GM12878 (cell line): ENCODE results near the gene COPE. TPM values are rescaled to one million over a fixed set of nuclear protein-coding genes. Genes with fewer than 3 reads are reported as not detected.

Source experiments
- ATAC-seq: fragments of 200-7000 bp; cut with Tn5 transposase; 3 replicates; pipeline ENCODE4 v1.9.1; 2020; ENCODE audit warnings: mild to moderate bottlenecking, moderate library complexity
- BruUV-seq: library from RNA; stranded (reverse); fragments of 400-500 nt; replicated peaks from 2 replicates; lab custom pipeline; 2021; lab: Mats Ljungman, UMichigan
- CTCF ChIA-PET: fragments of 300-600 bp; sonication (Branson Sonifier 250); formaldehyde crosslinking; extraction: SDS; loops from one replicate; lab custom pipeline; 2021; ENCODE audit warnings: inconsistent platforms; lab: Yijun Ruan, JAX
- POLR2A ChIA-PET: fragments of 350-600 bp; formaldehyde crosslinking; extraction: SDS; loops from one replicate; lab custom pipeline; 2021; ENCODE audit warnings: inconsistent platforms; lab: Charles Lee
- RAD21 ChIA-PET: fragments of 300-600 bp; sonication (Branson Sonifier 250); formaldehyde crosslinking; loops from one replicate; lab custom pipeline; 2023; ENCODE audit warnings: antibody characterized with exemption; ENCODE audit not compliant: unreplicated experiment; lab: Charles Lee
- SMC1A ChIA-PET: fragments of 300-600 bp; sonication (Branson Sonifier 250); formaldehyde crosslinking; loops from one replicate; lab custom pipeline; 2023; ENCODE audit not compliant: unreplicated experiment, uncharacterized antibody; lab: Charles Lee
- DNase-seq: peaks from one replicate; pipeline ENCODE4 v3.0.0-alpha.2; 2011; ENCODE audit warnings: low read depth, low spot score
- FAIRE-seq: peaks from 3 replicates; lab custom pipeline; 2011; peaks lifted over from hg19 to GRCh38; lab: Jason Lieb, UNC
- H2AFZ ChIP-seq: 2 replicates; pipeline ENCODE4 v1.6.0; 2011; ENCODE audit warnings: low read depth, low read length, control low read depth; ENCODE audit not compliant: control insufficient read depth
- H3K27ac ChIP-seq: 2 replicates; pipeline ENCODE4 v1.5.1; 2011; ENCODE audit warnings: control low read depth; ENCODE audit not compliant: control insufficient read depth, insufficient read depth
- H3K27me3 ChIP-seq, 2 experiments: replicated peaks in 1 of 2; 2 replicates each; pipeline versions ENCODE4 v1.6.0 to v1.6.1; 2011; ENCODE audit warnings: low read length in 1 of 2; ENCODE audit not compliant: control insufficient read depth in 2 of 2, insufficient read depth in 2 of 2
- H3K36me3 ChIP-seq, 2 experiments: 2 replicates each; pipeline ENCODE4 v1.5.1; 2011; ENCODE audit warnings: low read length in 1 of 2; ENCODE audit not compliant: control insufficient read depth in 2 of 2, insufficient read depth in 2 of 2
- H3K4me1 ChIP-seq: 2 replicates; pipeline ENCODE4 v1.6.1; 2011; ENCODE audit warnings: mild to moderate bottlenecking, low read length, moderate library complexity, mixed read lengths; ENCODE audit not compliant: control insufficient read depth, insufficient read depth
- H3K4me2 ChIP-seq: 2 replicates; pipeline ENCODE4 v1.6.0; 2011; ENCODE audit warnings: control low read depth; ENCODE audit not compliant: control insufficient read depth, insufficient read depth
- H3K4me3 ChIP-seq: fragments of 200-600 bp; sonication (generic); 2 replicates; pipeline ENCODE4 v1.5.1; 2016
- H3K79me2 ChIP-seq: 2 replicates; pipeline ENCODE4 v1.6.0; 2011; ENCODE audit warnings: low read length; ENCODE audit not compliant: control insufficient read depth, insufficient read depth
- H3K9ac ChIP-seq: 2 replicates; pipeline ENCODE4 v1.8.0; 2011; ENCODE audit warnings: low read length, control low read depth, mixed read lengths; ENCODE audit not compliant: control insufficient read depth, insufficient read depth
- H3K9me3 ChIP-seq: replicated peaks from 3 replicates; pipeline ENCODE4 v1.5.1; 2011; ENCODE audit warnings: mild to moderate bottlenecking, low read length; ENCODE audit not compliant: control insufficient read depth, insufficient read depth
- H4K20me1 ChIP-seq: 2 replicates; pipeline ENCODE4 v1.6.0; 2011; ENCODE audit not compliant: control insufficient read depth, insufficient read depth
- CBX3 ChIP-seq: fragments of 200-600 bp; sonication (generic); IDR thresholded peaks from 2 replicates; pipeline ENCODE4 v1.6.1; 2016; ENCODE audit warnings: low read depth, borderline replicate concordance
- NR2C1 ChIP-seq: fragments of 450-650 bp; IDR thresholded peaks from 2 replicates; pipeline ENCODE4 v1.6.1; 2017; ENCODE audit warnings: antibody characterized with exemption, mild to moderate bottlenecking, moderate library complexity
- RBBP5 ChIP-seq: fragments of 200-600 bp; sonication (generic); conservative IDR thresholded peaks from 2 replicates; pipeline ENCODE4 v1.6.1; 2016
- TAF1 ChIP-seq: IDR thresholded peaks from 2 replicates; pipeline ENCODE4 v1.6.1; 2011; ENCODE audit warnings: mild to moderate bottlenecking, low read depth, low read length, borderline replicate concordance
- WRNIP1 ChIP-seq: IDR thresholded peaks from 2 replicates; pipeline ENCODE4 v1.6.1; 2011; ENCODE audit warnings: low read depth, low read length, improper control_type of control experiment, borderline replicate concordance
- WGBS: methylation state at CpG from one replicate; pipeline ENCODE4 v1.1.6; 2016; ENCODE audit warnings: low lambda C conversion rate; ENCODE audit not compliant: insufficient replicate concordance, insufficient coverage; ENCODE audit errors: missing lambda C conversion rate; 5-methylcytosine and 5-hydroxymethylcytosine counted together
- in situ Hi-C: fragments of 300-500 bp; cut with MboI; formaldehyde crosslinking; loops from 9 replicates; pipeline ENCODE4 v1.14.3; 2018; ENCODE audit warnings: mixed read lengths
- intact Hi-C: fragments of 100-400 bp; cut with micrococcal nuclease; formaldehyde crosslinking; loops from one replicate; pipeline ENCODE4 v1.14.2; 2022; ENCODE audit not compliant: unreplicated experiment
- polyA plus RNA-seq, 11 experiments: library from polyadenylated mRNA; depleted of rRNA in 4 of 11; unstranded in 6 of 11; stranded (reverse) in 5 of 11; fragments of >200 nt; fragmentation: Nextera tagmentation in 4 of 11; fragmentation: Illumina TruSeq in 1 of 11; extraction: Ambion mirVana in 4 of 11; extraction: Trizol in 1 of 11; gene quantifications; 1 replicate in 1 of 11; 2 replicates in 10 of 11; pipeline versions ENCODE4 v1.2.1 to v1.2.3, GENCODE V29; 2011 to 2016; ENCODE audit warnings: inconsistent platforms in 2 of 11, missing spikeins in 2 of 11, low read depth in 1 of 11
- total RNA-seq, 4 experiments: library from RNA; depleted of rRNA in 3 of 4; stranded (reverse); fragments of >200 nt in 3 of 4; fragmentation: Illumina TruSeq in 1 of 4; extraction: Trizol in 1 of 4; gene quantifications; 2 replicates each; pipeline versions ENCODE4 v1.2.1 to v1.2.3, GENCODE V29; 2013 to 2021
- TF ChIP-seq, protein P1 (sequence below): fragments of 150-350 bp; IDR thresholded peaks from 2 replicates; pipeline ENCODE4 v1.6.1; 2016; ENCODE audit warnings: low read depth, low read length
- TF ChIP-seq, protein P2 (sequence below): fragments of 450-650 bp; IDR thresholded peaks from 2 replicates; pipeline ENCODE4 v1.6.1; 2017; ENCODE audit warnings: antibody characterized with exemption, mild to moderate bottlenecking, moderate library complexity
- TF ChIP-seq, protein P3 (sequence below): fragments of 450-650 bp; formaldehyde crosslinking; IDR thresholded peaks from 2 replicates; pipeline ENCODE4 v1.4.0; 2020; ENCODE audit warnings: mild to moderate bottlenecking, moderate library complexity

COPE gene
- total and polyA plus RNA-seq, 10 of the 15 experiments (the other 5 are each of a cell fraction or from before 2014, with no cell fraction given): 3.5 to 464 (median 222) TPM

DNA sequence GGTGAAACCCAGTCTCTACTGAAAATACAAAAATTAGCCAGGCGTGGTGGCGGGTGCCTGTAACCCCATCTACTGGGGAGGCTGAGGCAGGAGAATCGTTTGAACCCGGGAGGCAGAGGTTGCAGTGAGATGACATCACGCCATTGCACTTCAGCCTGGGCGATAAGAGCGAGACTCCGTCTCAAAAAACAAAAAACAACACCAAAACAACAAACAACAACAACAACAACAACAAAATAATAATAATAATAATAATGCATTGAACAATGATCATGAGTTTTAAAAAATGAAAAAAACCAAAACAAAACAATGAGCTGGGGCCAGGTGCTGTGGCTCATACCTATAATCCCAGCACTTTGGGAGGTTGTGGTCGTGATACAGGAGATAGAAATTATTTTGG, 44.9 kb upstream of the COPE start:
- TF ChIP-seq WRNIP1 (no peak), NR2C1 (no peak), CBX3 (no peak), TAF1 (no peak), RBBP5 (no peak)
- TF ChIP-seq, protein P1, sequence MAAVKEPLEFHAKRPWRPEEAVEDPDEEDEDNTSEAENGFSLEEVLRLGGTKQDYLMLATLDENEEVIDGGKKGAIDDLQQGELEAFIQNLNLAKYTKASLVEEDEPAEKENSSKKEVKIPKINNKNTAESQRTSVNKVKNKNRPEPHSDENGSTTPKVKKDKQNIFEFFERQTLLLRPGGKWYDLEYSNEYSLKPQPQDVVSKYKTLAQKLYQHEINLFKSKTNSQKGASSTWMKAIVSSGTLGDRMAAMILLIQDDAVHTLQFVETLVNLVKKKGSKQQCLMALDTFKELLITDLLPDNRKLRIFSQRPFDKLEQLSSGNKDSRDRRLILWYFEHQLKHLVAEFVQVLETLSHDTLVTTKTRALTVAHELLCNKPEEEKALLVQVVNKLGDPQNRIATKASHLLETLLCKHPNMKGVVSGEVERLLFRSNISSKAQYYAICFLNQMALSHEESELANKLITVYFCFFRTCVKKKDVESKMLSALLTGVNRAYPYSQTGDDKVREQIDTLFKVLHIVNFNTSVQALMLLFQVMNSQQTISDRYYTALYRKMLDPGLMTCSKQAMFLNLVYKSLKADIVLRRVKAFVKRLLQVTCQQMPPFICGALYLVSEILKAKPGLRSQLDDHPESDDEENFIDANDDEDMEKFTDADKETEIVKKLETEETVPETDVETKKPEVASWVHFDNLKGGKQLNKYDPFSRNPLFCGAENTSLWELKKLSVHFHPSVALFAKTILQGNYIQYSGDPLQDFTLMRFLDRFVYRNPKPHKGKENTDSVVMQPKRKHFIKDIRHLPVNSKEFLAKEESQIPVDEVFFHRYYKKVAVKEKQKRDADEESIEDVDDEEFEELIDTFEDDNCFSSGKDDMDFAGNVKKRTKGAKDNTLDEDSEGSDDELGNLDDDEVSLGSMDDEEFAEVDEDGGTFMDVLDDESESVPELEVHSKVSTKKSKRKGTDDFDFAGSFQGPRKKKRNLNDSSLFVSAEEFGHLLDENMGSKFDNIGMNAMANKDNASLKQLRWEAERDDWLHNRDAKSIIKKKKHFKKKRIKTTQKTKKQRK: no peak
- TF ChIP-seq, protein P2, sequence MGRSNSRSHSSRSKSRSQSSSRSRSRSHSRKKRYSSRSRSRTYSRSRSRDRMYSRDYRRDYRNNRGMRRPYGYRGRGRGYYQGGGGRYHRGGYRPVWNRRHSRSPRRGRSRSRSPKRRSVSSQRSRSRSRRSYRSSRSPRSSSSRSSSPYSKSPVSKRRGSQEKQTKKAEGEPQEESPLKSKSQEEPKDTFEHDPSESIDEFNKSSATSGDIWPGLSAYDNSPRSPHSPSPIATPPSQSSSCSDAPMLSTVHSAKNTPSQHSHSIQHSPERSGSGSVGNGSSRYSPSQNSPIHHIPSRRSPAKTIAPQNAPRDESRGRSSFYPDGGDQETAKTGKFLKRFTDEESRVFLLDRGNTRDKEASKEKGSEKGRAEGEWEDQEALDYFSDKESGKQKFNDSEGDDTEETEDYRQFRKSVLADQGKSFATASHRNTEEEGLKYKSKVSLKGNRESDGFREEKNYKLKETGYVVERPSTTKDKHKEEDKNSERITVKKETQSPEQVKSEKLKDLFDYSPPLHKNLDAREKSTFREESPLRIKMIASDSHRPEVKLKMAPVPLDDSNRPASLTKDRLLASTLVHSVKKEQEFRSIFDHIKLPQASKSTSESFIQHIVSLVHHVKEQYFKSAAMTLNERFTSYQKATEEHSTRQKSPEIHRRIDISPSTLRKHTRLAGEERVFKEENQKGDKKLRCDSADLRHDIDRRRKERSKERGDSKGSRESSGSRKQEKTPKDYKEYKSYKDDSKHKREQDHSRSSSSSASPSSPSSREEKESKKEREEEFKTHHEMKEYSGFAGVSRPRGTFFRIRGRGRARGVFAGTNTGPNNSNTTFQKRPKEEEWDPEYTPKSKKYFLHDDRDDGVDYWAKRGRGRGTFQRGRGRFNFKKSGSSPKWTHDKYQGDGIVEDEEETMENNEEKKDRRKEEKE: no peak
- TF ChIP-seq, protein P3, sequence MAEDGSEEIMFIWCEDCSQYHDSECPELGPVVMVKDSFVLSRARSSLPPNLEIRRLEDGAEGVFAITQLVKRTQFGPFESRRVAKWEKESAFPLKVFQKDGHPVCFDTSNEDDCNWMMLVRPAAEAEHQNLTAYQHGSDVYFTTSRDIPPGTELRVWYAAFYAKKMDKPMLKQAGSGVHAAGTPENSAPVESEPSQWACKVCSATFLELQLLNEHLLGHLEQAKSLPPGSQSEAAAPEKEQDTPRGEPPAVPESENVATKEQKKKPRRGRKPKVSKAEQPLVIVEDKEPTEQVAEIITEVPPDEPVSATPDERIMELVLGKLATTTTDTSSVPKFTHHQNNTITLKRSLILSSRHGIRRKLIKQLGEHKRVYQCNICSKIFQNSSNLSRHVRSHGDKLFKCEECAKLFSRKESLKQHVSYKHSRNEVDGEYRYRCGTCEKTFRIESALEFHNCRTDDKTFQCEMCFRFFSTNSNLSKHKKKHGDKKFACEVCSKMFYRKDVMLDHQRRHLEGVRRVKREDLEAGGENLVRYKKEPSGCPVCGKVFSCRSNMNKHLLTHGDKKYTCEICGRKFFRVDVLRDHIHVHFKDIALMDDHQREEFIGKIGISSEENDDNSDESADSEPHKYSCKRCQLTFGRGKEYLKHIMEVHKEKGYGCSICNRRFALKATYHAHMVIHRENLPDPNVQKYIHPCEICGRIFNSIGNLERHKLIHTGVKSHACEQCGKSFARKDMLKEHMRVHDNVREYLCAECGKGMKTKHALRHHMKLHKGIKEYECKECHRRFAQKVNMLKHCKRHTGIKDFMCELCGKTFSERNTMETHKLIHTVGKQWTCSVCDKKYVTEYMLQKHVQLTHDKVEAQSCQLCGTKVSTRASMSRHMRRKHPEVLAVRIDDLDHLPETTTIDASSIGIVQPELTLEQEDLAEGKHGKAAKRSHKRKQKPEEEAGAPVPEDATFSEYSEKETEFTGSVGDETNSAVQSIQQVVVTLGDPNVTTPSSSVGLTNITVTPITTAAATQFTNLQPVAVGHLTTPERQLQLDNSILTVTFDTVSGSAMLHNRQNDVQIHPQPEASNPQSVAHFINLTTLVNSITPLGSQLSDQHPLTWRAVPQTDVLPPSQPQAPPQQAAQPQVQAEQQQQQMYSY (CRISPR knock-in tag): no peak
- no peak for ATAC-seq
- no peak overlapping the region for H3K27ac ChIP-seq
- no peaks in the 10 kb centered on the region for H3K36me3 ChIP-seq
- ChIA-PET SMC1A (no interaction called here), CTCF (no interaction called here), POLR2A (no interaction called here), RAD21 (no interaction called here)
- FAIRE-seq: no peak
- no peaks in the 10 kb centered on the region for H3K79me2 ChIP-seq
- H2AFZ ChIP-seq: no peak overlapping the region
- H3K27me3 ChIP-seq: no peaks in the 10 kb centered on the region
- H3K4me2 ChIP-seq: no peak overlapping the region
- H3K4me1 ChIP-seq: no peaks in the 10 kb centered on the region
- BruUV-seq: no TSS peak
- DNase-seq: no peak
- H4K20me1 ChIP-seq: no peaks in the 10 kb centered on the region
- in situ Hi-C loops (no loop called here), intact Hi-C loops (no loop called here)
- H3K9me3 ChIP-seq: no peaks in the 10 kb centered on the region; the same call in 2 of the 3 replicates
- H3K4me3 ChIP-seq: no peak overlapping the region
- no peak overlapping the region for H3K9ac ChIP-seq
- 35% methylated on average over 9 of the region's 9 CpGs for WGBS
